GM18861 (cell line): ENCODE results near the gene DNAJC8.

ENCODE experiments used
- ATAC-seq: cut with Tn5 transposase; IDR thresholded peaks from one replicate; pipeline ENCODE4 v1.9.1; 2021; ENCODE audit not compliant: unreplicated experiment

Gene DNAJC8, protein sequence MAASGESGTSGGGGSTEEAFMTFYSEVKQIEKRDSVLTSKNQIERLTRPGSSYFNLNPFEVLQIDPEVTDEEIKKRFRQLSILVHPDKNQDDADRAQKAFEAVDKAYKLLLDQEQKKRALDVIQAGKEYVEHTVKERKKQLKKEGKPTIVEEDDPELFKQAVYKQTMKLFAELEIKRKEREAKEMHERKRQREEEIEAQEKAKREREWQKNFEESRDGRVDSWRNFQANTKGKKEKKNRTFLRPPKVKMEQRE

GRCh38 chr1:28232558-28233263 is at the start of gene DNAJC8:
Gene DNAJC8, minus strand, starts transcription at chr1:28233029. Its CDS starts 31 bp downstream, at chr1:28232998.
- ATAC-seq, result peak; percentile 45

DNA sequence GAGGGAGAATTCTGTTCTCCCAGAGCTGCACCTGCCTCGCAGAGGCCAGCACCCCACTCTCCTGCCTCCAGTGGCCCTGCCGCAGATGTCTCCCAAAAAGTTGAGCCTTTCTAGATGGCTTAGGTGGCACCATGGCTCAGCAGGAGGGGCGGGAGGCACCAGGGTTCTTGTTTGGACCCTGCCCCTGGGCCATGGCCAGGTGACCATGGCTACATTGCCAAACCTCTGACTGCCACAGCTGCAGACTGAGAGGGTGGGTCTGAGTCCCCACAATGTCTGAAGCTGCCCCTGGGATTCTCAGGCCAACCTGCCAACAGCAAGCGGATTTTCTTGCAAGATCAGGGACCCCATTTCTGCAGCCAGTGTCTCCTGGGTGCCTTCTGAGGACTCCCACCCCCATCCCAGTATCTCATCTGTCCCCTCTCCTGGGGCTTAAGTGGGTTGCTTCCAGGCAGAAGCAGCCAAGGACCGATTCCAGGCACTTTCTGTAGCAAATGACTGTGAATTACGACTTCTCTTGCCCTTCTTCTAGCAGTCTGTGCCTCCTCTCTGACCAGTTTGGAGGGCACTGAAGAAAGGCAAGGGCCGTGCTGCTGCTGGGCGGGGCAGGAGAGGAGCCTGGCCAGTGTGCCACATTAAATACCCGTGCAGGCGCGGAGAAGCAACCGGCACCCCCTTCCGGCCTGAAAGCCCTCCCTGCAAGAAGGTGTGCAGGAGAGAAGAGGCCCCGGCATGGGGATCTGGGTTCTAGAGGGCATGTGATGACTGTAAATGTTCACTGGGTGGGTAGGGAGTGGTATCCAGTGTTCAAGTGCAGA is 49.0 kb upstream of the DNAJC8 start:
- ATAC-seq, result no peak

DNA sequence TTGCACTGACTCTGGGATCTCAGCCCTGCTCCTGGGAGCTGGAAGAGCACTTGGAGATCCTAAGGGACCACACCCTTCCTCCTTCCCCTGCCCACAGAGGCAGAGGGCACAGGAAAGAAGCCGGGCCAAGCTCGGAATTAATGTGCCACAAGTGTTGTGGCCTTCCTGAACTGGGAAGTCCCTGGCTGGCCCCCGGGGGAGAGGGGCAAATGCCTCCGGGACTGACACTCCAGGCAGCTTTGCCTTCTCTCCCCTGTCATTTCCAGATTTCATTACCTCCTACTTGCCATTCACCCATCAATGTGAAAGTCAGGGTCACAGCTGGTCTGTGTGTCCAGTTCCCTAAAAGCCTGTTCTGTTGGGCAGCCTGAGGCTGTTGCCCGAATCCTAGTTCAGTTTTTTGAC is 48.1 kb upstream of the DNAJC8 start:
- no peak for ATAC-seq

- ATAC-seq, result no peak
Measured at GRCh38 chr1:28280501-28280900, 47.7 kb upstream of the DNAJC8 start.

- ATAC-seq, result no peak
Measured at GRCh38 chr1:28279721-28280120, 46.9 kb upstream of the DNAJC8 start.

GRCh38 chr1:28278763-28279162 is 45.9 kb upstream of the DNAJC8 start:
- no peak for ATAC-seq

- ATAC-seq, result no peak
Measured at GRCh38 chr1:28273216-28273860, 40.5 kb upstream of the DNAJC8 start.

DNA sequence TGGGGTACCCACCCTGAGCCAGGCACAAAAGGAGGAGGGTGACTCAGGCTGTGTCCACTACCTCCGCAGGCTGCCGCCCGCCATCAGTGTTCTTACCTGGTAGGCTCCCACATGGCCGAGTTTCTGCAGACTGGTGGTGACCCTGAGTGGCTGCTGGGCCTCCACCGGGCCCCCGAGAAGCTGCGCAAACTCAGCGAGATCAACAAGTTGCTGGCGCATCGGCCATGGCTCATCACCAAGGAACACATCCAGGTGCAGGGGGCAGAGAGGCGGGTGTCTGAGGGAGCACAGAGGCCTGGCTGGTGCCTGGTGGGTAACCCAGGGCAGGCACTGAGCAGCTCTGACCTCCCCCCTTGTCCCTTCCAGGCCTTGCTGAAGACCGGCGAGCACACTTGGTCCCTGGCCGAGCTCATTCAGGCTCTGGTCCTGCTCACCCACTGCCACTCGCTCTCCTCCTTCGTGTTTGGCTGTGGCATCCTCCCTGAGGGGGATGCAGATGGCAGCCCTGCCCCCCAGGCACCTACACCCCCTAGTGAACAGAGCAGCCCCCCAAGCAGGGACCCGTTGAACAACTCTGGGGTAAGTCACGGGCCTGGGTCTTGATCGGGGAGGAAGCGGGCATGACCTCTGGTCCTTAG is 39.5 kb upstream of the DNAJC8 start:
- ATAC-seq, result no peak

DNA sequence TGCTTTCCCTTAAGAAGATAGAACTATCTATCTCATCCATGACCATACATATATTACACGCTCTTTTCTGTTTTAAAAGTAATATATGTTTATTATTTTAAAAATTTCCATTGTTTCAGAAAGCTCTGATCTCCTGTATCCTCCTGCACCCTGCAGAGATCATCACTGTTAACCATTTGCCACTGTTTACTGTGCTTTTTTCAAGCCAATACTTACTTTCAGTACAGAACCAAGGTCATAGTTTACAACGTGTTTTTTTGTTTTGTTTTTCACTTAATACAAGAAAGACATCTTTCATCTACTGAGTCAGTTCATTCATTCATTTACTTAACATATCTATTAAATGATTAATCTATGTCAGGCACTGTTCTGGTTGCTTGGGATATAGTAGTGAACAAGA is 36.7 kb upstream of the DNAJC8 start:
- ATAC-seq, result no peak

DNA sequence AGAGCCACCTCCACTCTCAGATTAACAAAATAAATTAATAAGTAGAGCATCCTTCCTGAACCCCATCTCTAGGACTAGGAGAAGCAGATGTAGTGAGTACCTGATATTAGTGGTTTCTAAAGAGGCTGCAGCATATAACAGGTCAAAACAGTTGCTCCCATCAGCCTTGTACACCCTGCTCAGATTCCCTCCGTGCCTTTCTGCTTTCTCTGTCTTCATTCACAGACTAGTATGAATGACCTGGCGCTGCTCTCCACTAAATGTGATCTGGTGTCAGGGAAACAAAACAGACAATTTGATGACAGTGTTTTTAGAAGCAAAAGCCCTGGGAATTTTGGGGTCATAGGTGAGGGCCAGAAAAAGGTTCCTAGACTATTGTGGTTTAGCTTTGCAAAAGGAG is 34.8 kb upstream of the DNAJC8 start:
- no peak for ATAC-seq

DNA sequence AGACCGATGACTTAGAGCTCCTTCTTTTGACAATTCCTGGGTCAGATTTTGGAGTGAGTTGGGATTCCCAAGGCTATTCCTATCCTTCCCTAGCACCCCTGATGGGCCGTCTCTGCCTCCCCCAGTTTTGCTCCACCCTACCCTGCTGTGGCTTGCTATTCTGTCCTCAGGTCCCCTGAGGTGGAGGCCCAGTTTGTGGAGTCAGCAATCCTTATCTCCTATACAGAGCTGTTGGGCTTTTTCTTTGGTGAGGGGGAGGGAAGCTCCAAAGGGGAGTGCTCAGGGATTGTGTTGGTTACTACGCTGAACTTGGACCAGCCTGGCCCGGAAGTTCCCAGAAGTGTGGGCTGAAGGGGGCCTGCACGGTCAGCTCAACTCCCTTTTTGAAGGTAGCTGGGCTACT is 34.1 kb upstream of the DNAJC8 start:
- no peak for ATAC-seq

DNA sequence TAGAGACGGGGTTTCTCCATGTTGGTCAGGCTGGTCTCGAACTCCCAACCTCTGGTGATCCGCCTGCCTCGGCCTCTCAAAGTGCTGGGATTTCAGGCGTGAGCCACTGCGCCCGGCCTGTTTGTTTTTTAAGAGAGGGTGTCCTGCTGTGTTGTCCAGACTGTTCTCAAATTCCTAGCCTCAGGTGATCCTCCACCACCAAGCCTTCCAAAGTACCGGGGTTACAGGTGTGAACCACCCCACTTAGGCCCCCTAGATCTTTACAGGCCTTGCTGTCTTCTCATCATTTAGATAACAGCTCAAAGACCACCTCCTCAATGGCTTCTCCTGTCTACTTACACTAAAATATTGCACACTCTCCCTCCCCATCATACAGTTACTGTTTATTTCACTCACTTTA is 32.7 kb upstream of the DNAJC8 start:
- no peak for ATAC-seq

DNA sequence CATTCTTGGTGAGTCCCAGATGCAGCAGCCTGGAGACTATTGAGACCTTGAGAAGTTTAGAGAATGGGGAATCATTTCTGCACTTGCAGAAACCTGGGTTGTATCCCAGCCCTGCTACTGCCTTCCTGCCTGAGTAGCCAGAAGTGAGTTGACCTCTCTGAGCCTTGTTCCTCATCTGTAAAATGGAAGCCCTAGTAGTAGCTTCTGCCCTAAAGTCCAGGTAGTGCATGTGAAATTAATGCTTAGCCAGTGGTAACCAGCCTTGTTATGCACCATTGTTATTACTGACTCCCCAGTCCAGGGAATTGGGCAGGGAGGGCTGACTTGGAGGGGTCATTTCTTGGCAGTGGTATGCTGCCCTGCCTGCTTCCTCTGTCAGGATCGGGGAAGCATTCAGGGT is 32.1 kb upstream of the DNAJC8 start:
- ATAC-seq, result no peak

DNA sequence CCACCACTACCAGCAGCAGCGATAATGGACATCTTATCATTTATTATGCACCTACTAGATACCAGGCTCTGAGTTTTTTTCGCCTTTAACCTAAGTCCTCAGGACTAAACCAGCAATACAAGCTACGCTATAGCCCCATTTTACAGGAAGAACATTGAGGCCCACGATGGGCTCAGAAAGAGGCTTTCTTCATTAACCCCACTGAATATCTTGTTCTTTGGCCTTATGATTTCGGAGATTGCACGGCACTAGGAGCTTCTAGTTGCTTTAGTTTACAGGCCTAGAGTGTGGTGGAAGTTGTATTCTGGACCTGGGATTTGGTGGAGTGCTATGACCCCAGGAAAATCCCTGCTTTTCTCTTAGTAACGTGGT is 28.0 kb upstream of the DNAJC8 start:
- ATAC-seq, result no peak

- no peak for ATAC-seq
Measured at GRCh38 chr1:28259934-28260802, 27.3 kb upstream of the DNAJC8 start.

DNA sequence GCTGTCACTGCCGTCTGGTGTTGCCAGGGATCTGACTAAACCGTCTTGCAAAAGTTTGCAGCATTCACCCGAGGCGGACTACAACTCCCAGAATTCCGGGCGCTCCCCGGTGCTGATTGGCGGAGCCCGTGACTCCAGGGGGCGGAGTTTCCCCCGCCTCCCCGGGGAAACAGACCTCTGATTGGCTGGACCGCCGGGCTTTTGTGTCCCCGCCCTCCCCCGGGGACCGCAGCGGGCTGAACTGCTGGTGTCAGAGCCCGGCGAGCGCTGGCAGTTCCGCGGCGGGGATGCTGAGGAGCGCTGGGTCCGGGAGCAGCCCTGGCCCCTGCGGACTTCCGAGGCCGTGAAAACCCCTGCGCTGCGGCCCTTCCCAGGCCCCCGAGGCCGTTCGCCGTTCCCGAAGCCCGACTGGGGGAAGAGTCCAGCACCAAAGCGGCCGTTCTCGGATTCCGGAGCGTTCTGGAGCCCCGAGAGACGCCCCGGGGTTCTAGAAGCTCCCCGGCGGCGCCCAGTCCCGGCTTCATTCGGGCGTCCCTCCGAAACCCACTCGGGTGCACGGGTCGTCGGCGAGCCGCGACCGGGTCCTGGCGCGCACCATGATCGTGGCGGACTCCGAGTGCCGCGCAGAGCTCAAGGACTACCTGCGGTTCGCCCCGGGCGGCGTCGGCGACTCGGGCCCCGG is 26.6 kb upstream of the DNAJC8 start, which contains the start of gene SESN2:
Gene SESN2, plus strand, starts transcription at position 267 of the 682 bp plus-strand sequence. Its CDS starts 330 bp downstream, at position 597.
- ATAC-seq, result peak; percentile 90

DNA sequence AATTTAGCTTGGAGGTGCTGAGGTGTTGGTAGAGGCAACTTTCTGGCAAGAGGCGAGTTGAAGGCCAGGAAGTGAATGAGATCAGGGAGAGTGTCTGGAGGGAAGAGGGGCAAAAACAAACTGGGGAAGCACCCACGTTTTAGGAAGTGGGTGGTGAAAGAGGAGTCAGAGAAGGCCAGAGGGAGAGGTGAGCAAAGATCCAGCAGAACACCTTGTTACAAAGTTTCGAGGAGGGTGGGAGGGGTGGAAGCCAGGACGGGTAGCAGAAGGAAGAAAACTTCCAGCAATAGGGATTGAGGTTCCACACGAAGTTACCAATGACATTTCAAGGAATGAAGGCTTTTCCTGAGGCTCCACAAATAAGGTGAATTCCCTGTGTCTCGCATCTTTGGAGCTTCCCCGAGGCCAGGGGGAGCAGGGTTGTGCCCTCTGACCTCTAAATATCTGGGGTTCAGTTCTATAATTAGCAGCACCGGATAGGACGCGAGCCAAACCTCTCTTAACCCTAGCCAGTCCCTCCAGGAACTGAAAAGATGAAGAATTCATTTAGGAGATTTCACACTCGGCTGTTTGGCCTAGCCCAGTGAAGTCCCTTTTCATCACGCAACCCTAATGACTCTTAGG is 25.9 kb upstream of the DNAJC8 start:
- no peak for ATAC-seq

DNA sequence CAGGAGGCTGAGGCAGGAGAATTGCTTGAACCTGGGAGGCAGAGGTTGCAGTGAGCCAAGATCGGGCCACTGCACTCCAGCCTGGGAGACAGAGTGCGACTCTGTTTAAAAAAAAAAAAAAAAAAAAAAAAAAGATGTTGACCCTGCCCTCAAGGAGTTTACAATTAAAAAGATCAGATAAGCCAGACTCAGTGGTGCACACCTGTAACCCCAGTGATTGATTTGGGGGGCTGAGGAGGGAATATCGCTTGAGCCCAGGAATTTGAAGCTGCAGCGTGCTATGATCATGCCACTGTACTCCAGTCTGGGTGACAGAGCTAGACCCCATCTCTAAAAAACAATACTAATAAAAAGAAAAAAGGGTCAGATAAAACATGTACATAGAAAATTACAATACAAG is 24.9 kb upstream of the DNAJC8 start:
- ATAC-seq, result no peak
